ENCODE measurements around the gene DLG2. TPM values are rescaled to one million over a fixed set of nuclear protein-coding genes. Genes with fewer than 3 reads are reported as not detected.

Gene DLG2
- total and polyA plus RNA-seq, 2 of the 8 experiments (the other 6 are each of a cell fraction or from before 2014, with no cell fraction given) = 1.7 to 14.3 TPM

DNA sequence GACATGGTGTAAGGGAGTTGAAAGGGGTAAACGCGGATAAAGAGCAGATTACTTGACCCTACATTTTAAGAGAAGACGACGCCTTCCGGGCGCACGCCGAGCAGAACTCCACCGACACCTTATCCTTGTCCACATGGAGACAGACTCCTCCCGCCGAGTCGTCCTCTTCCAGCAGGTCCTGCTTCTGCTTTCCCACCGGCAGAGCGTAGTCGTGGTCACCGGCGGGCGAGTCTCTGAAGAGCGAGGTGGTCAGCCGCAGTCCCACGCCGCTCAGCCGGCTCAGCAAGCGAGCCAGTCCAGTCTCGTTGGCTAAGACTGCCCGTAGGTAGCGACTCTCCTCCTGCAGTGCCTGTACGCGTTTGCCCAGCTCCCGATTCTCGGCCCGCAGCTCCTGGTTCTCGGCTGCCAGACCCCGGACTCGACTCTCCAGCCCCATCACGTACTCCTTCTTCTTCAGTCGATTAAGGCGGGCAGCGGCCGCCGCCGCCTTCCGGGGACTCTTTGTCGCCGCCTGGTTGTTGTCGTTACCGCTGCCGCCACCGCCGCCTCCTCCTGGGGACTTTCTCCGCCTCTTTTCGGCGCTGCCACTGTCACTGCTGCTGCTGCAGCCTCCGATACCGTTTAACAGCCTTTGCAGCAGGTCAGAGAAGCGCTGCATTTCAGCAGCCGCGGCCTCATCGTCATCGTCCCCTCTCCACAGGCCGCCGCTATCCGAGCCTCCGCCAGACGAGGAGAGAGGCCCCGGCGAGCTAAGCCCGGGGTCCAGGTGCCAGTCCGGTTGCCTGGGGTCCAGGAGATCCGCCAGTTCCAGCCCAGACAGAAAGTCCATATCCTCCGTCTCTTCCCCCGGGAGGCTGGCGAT, 36.8 kb upstream of the DLG2 start (continued):
- TF ChIP-seq ASH2L (IDR thresholded peaks at IDR 0.05; ENCODE audit: low read length) (peak; percentile 45), RFX5 (IDR thresholded peaks at IDR 0.05; ENCODE audit: borderline replicate concordance, low read depth, low read length) (no peak), CHD1 (IDR thresholded peaks at IDR 0.05; ENCODE audit: low read depth, low read length) (no peak), FOSL1 (IDR thresholded peaks at IDR 0.05; ENCODE audit: insufficient read depth, low read depth, low read length) (no peak), MAX (IDR thresholded peaks at IDR 0.05) (no peak; the same call in 1 of the 2 replicates), TCF12 (IDR thresholded peaks at IDR 0.05; ENCODE audit: low read depth, low read length) (no peak), SUZ12 (IDR thresholded peaks at IDR 0.05; ENCODE audit: low read length) (no peak), MAFK (IDR thresholded peaks at IDR 0.05; ENCODE audit: low read depth, low read length) (no peak), JUN (IDR thresholded peaks at IDR 0.05; ENCODE audit: low read depth, low read length) (no peak), CHD2 (IDR thresholded peaks at IDR 0.05; ENCODE audit: low read length) (no peak), BRCA1 (IDR thresholded peaks at IDR 0.05; ENCODE audit: low read depth, low read length) (no peak), CTCF (IDR thresholded peaks at IDR 0.05; ENCODE audit: control extremely low read depth in 1 of 3, insufficient read depth in 1 of 3, low read depth in 1 of 3, low read length in 3 of 3) (peak; percentile 42 to 53 (median 48)), SIN3A (conservative IDR thresholded peaks at IDR 0.05 in 1 of 2, IDR thresholded peaks at IDR 0.05 in 1 of 2; ENCODE audit: low read depth in 1 of 2, low read length in 2 of 2) (0 out of 4 replicates have a peak, but pooled peaks of 1 of the 2 experiments have one; percentile 45), CBX5 (IDR thresholded peaks at IDR 0.05; ENCODE audit: low read depth, low read length) (no peak), KDM4A (IDR thresholded peaks at IDR 0.05; ENCODE audit: low read depth, low read length, severe bottlenecking) (no peak), GABPA (IDR thresholded peaks at IDR 0.05; ENCODE audit: borderline replicate concordance, insufficient read depth, low read length) (no peak), CTBP2 (IDR thresholded peaks at IDR 0.05; ENCODE audit: borderline replicate concordance, insufficient read depth, insufficient read length, low read length) (no peak), YY1 (IDR thresholded peaks at IDR 0.05; ENCODE audit: low read depth, low read length) (0 out of 2 replicates have a peak, but pooled peaks have one; percentile 9), TEAD4 (IDR thresholded peaks at IDR 0.05; ENCODE audit: low read depth, low read length) (no peak), SIRT6 (IDR thresholded peaks at IDR 0.05; ENCODE audit: low read length) (no peak), RXRA (IDR thresholded peaks at IDR 0.05; ENCODE audit: insufficient read depth, low read depth, low read length) (no peak)
